ENCODE results near the gene SUDS3. TPM values are rescaled to one million over a fixed set of nuclear protein-coding genes. Genes with fewer than 3 reads are reported as not detected.
"Not testable (repeated sequence)": the region's sequence is repeated elsewhere in the genome, so short reads cannot be mapped to it uniquely, and the experiment has no call there.

Gene SUDS3
- total RNA-seq, 1 experiment from 2014 or later: 50.7 TPM

DNA sequence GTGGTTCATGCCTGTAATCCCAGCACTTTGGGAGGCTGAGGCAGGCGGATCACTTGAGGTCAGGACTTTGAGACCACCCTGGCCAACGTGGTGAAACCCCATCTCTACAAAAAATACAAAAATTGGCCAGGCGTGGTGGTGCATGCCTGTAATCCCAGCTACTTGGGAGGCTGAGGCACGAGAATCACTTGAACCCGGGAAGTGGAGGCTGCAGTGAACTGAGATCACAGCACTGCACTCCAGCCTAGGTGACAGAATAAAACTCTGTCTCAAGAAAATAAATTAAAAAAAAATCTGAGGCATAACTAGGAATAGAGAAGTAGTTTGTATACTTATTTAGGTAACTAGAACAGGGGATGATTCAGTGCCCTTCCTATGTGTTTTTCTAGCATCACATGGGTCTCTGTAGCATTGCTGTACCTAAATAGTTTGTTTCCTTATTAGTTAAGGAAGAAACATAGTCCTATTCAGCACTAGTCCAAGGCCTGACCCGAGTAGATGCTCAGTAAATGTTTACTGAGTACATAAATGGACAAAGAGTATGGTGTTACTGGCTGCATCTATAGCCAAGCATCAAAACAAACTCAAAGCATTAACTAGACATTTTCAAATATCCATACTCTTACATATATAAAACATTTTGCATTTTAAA lies 25.3 kb upstream of the SUDS3 start:
- H3K79me2 ChIP-seq (ENCODE audit: low read depth): peaks cover 51% of the 10 kb centered on the region
- no peak overlapping the region for H3K4me2 ChIP-seq
- no peaks in the 10 kb centered on the region for H3K27me3 ChIP-seq (ENCODE audit: insufficient read depth, low read depth)
- H2AFZ ChIP-seq: no peak overlapping the region
- no peaks in the 10 kb centered on the region for H4K20me1 ChIP-seq (ENCODE audit: insufficient read depth)
- peaks cover 7% of the 10 kb centered on the region for H3K4me1 ChIP-seq (replicated peaks; ENCODE audit: insufficient read depth)
- ChIA-PET CTCF (no interaction called here), POLR2A (ENCODE audit: unreplicated experiment) (no interaction called here)
- H3K9me3 ChIP-seq (ENCODE audit: insufficient read depth, low read depth): no peaks in the 10 kb centered on the region
- H3K27ac ChIP-seq: no peak overlapping the region
- no peak overlapping the region for H3K4me3 ChIP-seq
- peaks cover 3% of the 10 kb centered on the region; the same call in 1 of the 2 replicates for H3F3A ChIP-seq (ENCODE audit: insufficient read depth, low read depth)
- no peak for DNase-seq
- no peak for TF ChIP-seq EZH2 (IDR thresholded peaks at IDR 0.05; ENCODE audit: low read depth)
- TF ChIP-seq, protein P1, sequence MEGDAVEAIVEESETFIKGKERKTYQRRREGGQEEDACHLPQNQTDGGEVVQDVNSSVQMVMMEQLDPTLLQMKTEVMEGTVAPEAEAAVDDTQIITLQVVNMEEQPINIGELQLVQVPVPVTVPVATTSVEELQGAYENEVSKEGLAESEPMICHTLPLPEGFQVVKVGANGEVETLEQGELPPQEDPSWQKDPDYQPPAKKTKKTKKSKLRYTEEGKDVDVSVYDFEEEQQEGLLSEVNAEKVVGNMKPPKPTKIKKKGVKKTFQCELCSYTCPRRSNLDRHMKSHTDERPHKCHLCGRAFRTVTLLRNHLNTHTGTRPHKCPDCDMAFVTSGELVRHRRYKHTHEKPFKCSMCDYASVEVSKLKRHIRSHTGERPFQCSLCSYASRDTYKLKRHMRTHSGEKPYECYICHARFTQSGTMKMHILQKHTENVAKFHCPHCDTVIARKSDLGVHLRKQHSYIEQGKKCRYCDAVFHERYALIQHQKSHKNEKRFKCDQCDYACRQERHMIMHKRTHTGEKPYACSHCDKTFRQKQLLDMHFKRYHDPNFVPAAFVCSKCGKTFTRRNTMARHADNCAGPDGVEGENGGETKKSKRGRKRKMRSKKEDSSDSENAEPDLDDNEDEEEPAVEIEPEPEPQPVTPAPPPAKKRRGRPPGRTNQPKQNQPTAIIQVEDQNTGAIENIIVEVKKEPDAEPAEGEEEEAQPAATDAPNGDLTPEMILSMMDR (conservative IDR thresholded peaks at IDR 0.05): no peak
- H3K36me3 ChIP-seq (ENCODE audit: low read depth): no peaks in the 10 kb centered on the region
- intact Hi-C loops (cut with micrococcal nuclease; ENCODE audit: unreplicated experiment): no loop called here
- no peaks in the 10 kb centered on the region for H3K9me2 ChIP-seq (ENCODE audit: insufficient read depth)
- BruUV-seq (replicated peaks): no TSS peak

DNA sequence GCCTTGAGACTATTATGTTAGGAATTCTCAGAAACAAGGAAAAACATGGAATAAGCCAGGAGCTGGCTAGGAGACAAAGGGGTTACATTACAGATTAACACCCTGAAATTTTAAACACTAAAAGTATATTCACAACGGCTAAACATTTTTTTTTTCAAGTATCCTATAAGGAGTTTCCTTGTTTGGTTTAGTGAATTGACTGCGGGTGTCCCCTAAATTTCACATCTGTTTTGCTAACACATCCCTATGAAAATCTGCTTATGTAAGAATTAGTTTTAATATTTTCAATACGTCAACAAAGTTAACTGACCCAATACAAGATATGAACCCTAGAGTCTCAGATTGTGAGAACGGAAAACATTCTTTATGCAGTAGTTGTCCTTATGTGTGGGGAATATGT lies 22.6 kb upstream of the SUDS3 start:
- peaks cover 30% of the 10 kb centered on the region for H3K4me1 ChIP-seq (replicated peaks; ENCODE audit: insufficient read depth)
- H3K4me3 ChIP-seq: no peak overlapping the region
- POLR2A ChIA-PET (ENCODE audit: unreplicated experiment): no interaction called here
- H3F3A ChIP-seq (ENCODE audit: insufficient read depth, low read depth): peaks cover 26% of the 10 kb centered on the region
- no TSS peak for BruUV-seq (replicated peaks)
- CTCF ChIA-PET: no interaction called here
- no peak for DNase-seq
- H3K36me3 ChIP-seq (ENCODE audit: low read depth): no peaks in the 10 kb centered on the region
- H3K4me2 ChIP-seq: no peak overlapping the region
- TF ChIP-seq EZH2 (IDR thresholded peaks at IDR 0.05; ENCODE audit: low read depth): no peak
- TF ChIP-seq, protein P1 (conservative IDR thresholded peaks at IDR 0.05): no peak
- no peaks in the 10 kb centered on the region for H4K20me1 ChIP-seq (ENCODE audit: insufficient read depth)
- no peaks in the 10 kb centered on the region for H3K27me3 ChIP-seq (ENCODE audit: insufficient read depth, low read depth)
- no peak overlapping the region for H2AFZ ChIP-seq
- no peaks in the 10 kb centered on the region for H3K9me3 ChIP-seq (ENCODE audit: insufficient read depth, low read depth)
- no peak overlapping the region for H3K27ac ChIP-seq
- intact Hi-C loops (cut with micrococcal nuclease; ENCODE audit: unreplicated experiment): no loop called here
- H3K9me2 ChIP-seq (ENCODE audit: insufficient read depth): no peaks in the 10 kb centered on the region
- peaks cover 72% of the 10 kb centered on the region for H3K79me2 ChIP-seq (ENCODE audit: low read depth)

DNA sequence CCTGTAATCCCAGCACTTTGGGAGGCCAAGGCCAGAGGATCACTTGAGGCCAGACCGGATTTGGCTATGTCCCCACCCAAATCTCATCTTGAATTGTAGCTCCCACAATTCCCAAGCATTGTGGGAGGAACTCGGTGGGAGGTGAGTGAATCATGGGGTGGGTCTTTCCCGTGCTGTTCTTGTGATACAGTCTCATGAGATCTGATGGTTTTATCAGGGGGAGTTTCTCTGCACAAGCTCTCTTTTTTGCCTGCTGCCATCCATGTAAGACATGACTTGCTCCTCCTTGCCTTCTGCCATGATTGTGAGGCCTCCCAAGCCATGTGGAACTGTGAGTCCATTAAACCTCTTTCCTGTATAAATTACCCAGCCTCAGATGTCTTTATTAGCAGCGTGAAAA lies 21.9 kb upstream of the SUDS3 start:
- DNase-seq; H3K27me3 ChIP-seq (ENCODE audit: insufficient read depth, low read depth); H4K20me1 ChIP-seq (ENCODE audit: insufficient read depth); H3K9me2 ChIP-seq (ENCODE audit: insufficient read depth); BruUV-seq (replicated peaks); H3K4me2 ChIP-seq; H3K27ac ChIP-seq; intact Hi-C loops (cut with micrococcal nuclease; ENCODE audit: unreplicated experiment); H2AFZ ChIP-seq; POLR2A ChIA-PET (ENCODE audit: unreplicated experiment); H3K4me3 ChIP-seq; H3K9me3 ChIP-seq (ENCODE audit: insufficient read depth, low read depth); H3K36me3 ChIP-seq (ENCODE audit: low read depth); CTCF ChIA-PET: not testable (repeated sequence)
- Histone ChIP-seq H3F3A (ENCODE audit: insufficient read depth, low read depth) (peaks cover 26% of the 10 kb centered on the region), H3K4me1 (replicated peaks; ENCODE audit: insufficient read depth) (peaks cover 37% of the 10 kb centered on the region), H3K79me2 (ENCODE audit: low read depth) (peaks cover 75% of the 10 kb centered on the region)

DNA sequence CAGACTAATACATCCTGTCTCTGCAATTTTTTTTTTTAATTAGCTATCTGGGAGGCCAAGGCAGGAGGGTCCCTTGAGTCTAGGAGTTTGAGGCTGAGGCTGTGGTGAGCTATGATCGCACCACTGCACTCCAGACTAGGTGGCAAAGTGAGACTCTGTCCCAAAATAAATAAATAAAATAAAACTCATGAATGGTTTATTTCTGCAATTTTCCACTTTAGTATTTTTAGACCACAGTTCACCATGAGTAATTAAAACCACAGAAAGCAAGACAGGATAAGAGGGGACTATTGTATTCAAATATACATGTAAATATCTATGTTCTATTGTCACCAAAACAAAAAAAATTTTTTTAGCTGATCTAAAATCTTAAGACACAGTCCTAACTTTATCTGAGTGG lies 21.5 kb upstream of the SUDS3 start:
- H3K36me3 ChIP-seq (ENCODE audit: low read depth): no peaks in the 10 kb centered on the region
- TF ChIP-seq, protein P1 (conservative IDR thresholded peaks at IDR 0.05): no peak
- no peak for TF ChIP-seq EZH2 (IDR thresholded peaks at IDR 0.05; ENCODE audit: low read depth)
- intact Hi-C loops (cut with micrococcal nuclease; ENCODE audit: unreplicated experiment): loop anchor here (5.0 kb wide), 1 partner anchor 53 kb away; no protein-coding TSS in a partner anchor
- peaks cover 26% of the 10 kb centered on the region for H3F3A ChIP-seq (ENCODE audit: insufficient read depth, low read depth)
- no peaks in the 10 kb centered on the region for H3K9me2 ChIP-seq (ENCODE audit: insufficient read depth)
- POLR2A ChIA-PET (ENCODE audit: unreplicated experiment): no interaction called here
- H4K20me1 ChIP-seq (ENCODE audit: insufficient read depth): no peaks in the 10 kb centered on the region
- no peak overlapping the region for H3K4me2 ChIP-seq
- H2AFZ ChIP-seq: no peak overlapping the region
- H3K27ac ChIP-seq: no peak overlapping the region
- peaks cover 79% of the 10 kb centered on the region for H3K79me2 ChIP-seq (ENCODE audit: low read depth)
- CTCF ChIA-PET: no interaction called here
- H3K27me3 ChIP-seq (ENCODE audit: insufficient read depth, low read depth): no peaks in the 10 kb centered on the region
- no peaks in the 10 kb centered on the region for H3K9me3 ChIP-seq (ENCODE audit: insufficient read depth, low read depth)
- peaks cover 38% of the 10 kb centered on the region for H3K4me1 ChIP-seq (replicated peaks; ENCODE audit: insufficient read depth)
- no TSS peak for BruUV-seq (replicated peaks)
- no peak for DNase-seq
- H3K4me3 ChIP-seq: no peak overlapping the region

Measured in PC-9 (cell line).